Muscle layer of colon (tissue), 2 donors: Measurements from ENCODE around the gene ALDH5A1.
A peak's percentile ranks its signal among the peaks of the same experiment; 100 is the strongest.

Experiments used
- H3K27ac ChIP-seq: one replicate; pipeline ENCODE4 v1.7.0; 2013; ENCODE audit warnings: low read depth, mild to moderate bottlenecking, low read length, moderate library complexity
- H3K27me3 ChIP-seq, 2 donors: one replicate each; pipeline ENCODE4 v1.7.0; 2013; ENCODE audit warnings: low read length in 2 of 2, mild to moderate bottlenecking in 2 of 2; ENCODE audit not compliant: insufficient read depth in 2 of 2, control insufficient read depth in 1 of 2
- H3K36me3 ChIP-seq: one replicate; pipeline ENCODE4 v1.7.0; 2013; ENCODE audit warnings: mild to moderate bottlenecking, low read length; ENCODE audit not compliant: insufficient read depth
- H3K4me1 ChIP-seq: one replicate; pipeline ENCODE4 v1.7.0; 2013; ENCODE audit warnings: mild to moderate bottlenecking, low read length; ENCODE audit not compliant: insufficient read depth
- H3K4me3 ChIP-seq, 2 donors: one replicate each; pipeline ENCODE4 v1.7.0; 2013; ENCODE audit warnings: low read length in 2 of 2, low read depth in 1 of 2, mild to moderate bottlenecking in 1 of 2, moderate library complexity in 1 of 2
- H3K9ac ChIP-seq: one replicate; pipeline ENCODE4 v1.7.0; 2013; ENCODE audit warnings: low read length
- H3K9me3 ChIP-seq: one replicate; pipeline ENCODE4 v1.7.0; 2013; ENCODE audit warnings: mild to moderate bottlenecking, low read length
- donor health status: abdominal sarcoma.
- donor health status: Adenocarcinoma of cecum.

ALDH5A1 gene

DNA sequence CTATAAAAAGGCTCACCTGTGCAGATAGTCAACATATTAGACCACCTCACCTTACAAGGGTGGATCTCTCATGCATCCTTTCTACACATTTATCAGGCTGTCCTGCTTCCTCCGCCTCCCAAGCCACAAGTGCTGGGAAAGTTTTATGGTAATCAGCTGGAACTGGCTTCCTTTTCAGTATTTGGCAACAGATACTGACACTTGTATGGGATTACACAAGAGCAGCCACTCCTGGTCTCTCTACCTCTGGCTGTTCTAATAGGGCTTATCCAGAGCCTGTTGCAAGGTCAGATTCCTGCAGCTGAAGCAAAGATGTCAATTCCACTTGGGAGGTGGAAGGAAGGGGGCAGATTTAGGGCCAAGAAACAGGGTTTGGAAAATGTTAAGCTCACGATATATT is 4.9 kb upstream of the ALDH5A1 start:
- H3K27me3 ChIP-seq: no peaks in the 10 kb centered on the region
- peaks cover 6% of the 10 kb centered on the region for H3K4me1 ChIP-seq
- H3K9me3 ChIP-seq: no peaks in the 10 kb centered on the region
- no peak overlapping the region for H3K4me3 ChIP-seq
- no peaks in the 10 kb centered on the region for H3K36me3 ChIP-seq
- H3K27ac ChIP-seq: no peak overlapping the region
- no peak overlapping the region for H3K9ac ChIP-seq

DNA sequence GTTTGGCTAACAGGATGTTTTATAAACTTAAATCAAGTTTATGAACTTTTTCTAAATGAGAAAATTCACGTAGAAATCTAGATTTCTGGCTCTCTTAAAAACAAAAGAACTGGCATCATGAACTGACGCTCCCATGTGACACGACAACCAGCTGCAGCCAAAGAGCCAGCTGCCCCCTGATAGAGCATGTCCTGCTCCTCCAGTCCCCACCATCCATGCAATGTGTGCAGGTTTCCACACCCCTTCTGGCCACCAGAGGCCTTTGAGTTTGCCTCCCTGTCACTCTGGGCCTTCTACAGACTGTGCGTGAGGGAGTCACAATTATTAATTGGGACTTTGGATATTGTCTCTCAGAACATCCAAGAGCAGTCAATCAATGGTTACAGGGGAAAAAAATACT is 3.8 kb upstream of the ALDH5A1 start:
- no peak overlapping the region for H3K4me3 ChIP-seq
- no peaks in the 10 kb centered on the region for H3K36me3 ChIP-seq
- H3K9ac ChIP-seq: no peak overlapping the region
- no peak overlapping the region for H3K27ac ChIP-seq
- H3K4me1 ChIP-seq: peaks cover 6% of the 10 kb centered on the region
- H3K9me3 ChIP-seq: no peaks in the 10 kb centered on the region
- no peaks in the 10 kb centered on the region for H3K27me3 ChIP-seq

DNA sequence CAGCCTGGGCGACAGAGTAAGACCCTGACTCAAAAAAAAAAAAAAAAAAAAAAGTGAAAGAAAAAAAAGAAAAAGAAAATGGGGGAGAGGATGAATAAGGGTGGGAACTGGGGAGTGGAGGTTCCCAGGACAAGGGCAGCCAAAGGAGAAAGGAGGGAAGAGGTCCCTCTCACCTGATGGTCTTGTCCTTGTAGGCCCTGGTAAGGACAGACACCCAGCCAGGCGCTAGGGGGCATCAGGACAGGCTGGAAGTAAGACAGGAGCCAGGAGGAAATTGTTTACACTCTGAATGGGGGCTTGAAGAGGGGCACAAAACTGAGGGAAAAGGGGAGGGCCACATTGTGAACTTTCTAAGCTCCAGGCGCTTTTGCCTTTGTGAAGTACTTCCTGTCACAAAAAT is 2.3 kb upstream of the ALDH5A1 start:
- Histone ChIP-seq H3K9me3 (no peaks in the 10 kb centered on the region), H3K36me3 (no peaks in the 10 kb centered on the region), H3K9ac (no peak overlapping the region), H3K4me1 (peaks cover 6% of the 10 kb centered on the region), H3K4me3 (no peak overlapping the region), H3K27me3 (no peaks in the 10 kb centered on the region), H3K27ac (no peak overlapping the region)

DNA sequence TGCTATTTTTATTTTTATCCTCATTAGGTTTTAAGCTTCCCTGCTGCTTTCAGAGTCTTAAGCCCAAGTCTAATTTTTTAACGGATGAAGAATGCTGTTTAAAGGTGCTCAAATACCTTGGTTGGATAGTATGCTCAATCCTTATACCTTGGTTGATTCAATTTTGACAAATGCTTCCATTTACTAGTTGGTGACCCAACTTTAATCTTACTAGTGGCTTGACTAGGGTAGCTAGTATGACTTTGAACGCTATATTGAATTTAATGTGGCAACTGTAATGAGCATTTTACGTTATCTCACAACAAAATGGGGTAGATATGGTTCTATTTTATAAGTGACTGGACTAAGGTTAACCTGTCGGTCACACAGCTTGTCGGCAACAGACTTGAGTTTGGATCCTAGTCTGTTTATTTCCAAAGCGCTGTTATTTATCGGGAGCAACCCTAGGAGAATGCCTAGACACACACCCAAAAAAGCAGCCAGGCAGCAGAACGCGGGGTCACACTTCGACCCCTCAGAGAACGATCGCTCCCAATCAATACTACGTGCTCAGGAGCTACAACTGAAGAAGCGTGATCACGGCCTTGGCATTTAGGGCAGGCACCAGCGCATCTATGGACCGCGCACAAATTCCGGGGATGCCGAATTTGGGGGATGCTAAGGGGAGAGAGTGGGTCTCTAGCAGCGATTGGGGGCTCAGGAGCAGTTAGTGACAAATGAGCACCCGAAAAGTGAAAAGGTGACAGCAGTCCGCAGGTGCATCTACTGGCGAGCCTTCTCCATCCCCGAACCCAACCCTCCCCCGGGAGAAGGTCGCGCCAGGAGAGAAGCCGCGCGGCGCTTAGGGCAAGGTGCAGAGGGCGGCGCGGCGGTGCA is 586 bp upstream of the ALDH5A1 start:
- H3K27ac ChIP-seq: peak overlapping the region; percentile 30
- H3K4me1 ChIP-seq: peaks cover 6% of the 10 kb centered on the region
- no peaks in the 10 kb centered on the region for H3K36me3 ChIP-seq
- H3K9me3 ChIP-seq: no peaks in the 10 kb centered on the region
- no peaks in the 10 kb centered on the region for H3K27me3 ChIP-seq
- peak overlapping the region; percentile 60 to 80 for H3K4me3 ChIP-seq
- peak overlapping the region; percentile 45 for H3K9ac ChIP-seq

DNA sequence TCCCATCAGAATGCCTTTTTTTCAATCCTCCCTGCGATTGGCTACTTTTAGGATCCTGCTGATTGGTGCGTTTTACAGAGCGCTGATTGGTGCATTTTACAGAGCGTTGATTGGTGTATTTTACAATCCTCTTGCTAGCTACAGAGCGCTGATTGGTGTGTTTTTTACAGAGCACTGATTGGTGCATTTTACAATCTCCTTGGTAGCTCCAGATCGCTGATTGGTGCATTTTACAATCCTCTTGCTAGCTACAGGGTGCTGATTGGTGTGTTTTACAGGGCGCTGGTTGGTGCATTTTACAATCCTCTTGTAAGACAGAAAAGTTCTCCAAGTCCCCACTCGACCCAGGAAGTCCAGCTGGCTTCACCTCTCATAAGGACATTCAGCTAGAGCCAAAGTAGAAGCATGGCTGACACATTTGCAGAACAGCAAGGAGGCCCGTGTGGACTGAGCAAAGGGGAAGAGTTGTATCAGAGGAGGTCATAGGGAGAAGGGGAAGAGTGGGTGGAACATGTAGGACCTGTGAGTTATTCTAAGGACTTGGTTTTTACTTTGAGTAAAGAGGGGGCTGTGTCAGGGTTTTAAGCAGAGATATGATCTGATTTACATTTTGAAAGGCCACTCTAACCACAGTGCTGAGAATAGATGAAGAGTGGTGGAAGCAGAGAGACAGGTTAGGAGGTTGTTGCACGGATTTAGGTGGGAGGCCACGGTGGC is 2.6 kb downstream of the ALDH5A1 start:
- Histone ChIP-seq H3K27ac (no peak overlapping the region), H3K9ac (no peak overlapping the region), H3K36me3 (no peaks in the 10 kb centered on the region), H3K9me3 (no peaks in the 10 kb centered on the region), H3K27me3 (no peaks in the 10 kb centered on the region), H3K4me1 (peaks cover 6% of the 10 kb centered on the region), H3K4me3 (no peak overlapping the region)

DNA sequence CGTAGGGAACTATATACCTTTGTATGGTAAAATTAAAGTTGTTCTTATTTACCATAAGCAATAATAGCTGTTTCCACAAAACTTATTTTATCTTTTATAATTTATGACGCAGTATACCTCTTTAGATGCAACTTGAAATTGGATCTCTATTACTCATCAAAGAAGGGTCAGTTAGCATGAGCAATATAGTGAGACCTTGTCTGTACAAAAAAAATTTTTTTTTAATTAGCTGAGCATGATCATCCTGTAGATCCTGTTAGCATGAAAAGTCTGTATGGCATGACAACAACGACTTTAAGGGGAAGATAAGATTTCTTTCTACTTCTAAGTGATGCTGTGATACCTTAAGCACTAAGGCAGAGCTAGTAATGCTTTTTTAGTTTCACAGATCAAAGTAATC is 5.9 kb downstream of the ALDH5A1 start:
- no peak overlapping the region for H3K27ac ChIP-seq
- no peak overlapping the region for H3K4me3 ChIP-seq
- no peak overlapping the region for H3K9ac ChIP-seq
- no peaks in the 10 kb centered on the region for H3K9me3 ChIP-seq
- H3K36me3 ChIP-seq: peaks cover 21% of the 10 kb centered on the region
- no peaks in the 10 kb centered on the region for H3K4me1 ChIP-seq
- no peaks in the 10 kb centered on the region for H3K27me3 ChIP-seq

DNA sequence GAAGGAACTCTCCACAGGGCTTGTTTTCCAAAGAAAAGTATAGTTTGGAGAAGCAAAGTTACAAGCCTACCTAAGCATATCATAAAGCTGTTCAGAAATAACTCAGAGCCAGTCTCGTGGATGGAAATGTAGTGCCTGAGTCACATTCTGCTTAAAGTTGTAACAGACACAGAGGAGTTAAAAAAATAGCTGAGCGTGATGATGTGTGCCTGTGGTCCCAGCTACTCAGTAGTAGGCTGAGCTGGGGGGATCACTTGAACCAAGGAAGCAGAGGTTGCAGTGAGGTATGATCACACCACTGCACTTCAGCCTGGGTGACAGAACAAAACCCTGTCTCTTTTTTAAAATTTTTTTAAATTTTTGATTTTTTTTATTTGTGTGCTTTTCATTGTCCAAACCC is 6.6 kb downstream of the ALDH5A1 start:
- Histone ChIP-seq H3K27me3 (no peaks in the 10 kb centered on the region), H3K4me1 (no peaks in the 10 kb centered on the region), H3K27ac (no peak overlapping the region), H3K4me3 (no peak overlapping the region), H3K9me3 (no peaks in the 10 kb centered on the region), H3K9ac (no peak overlapping the region), H3K36me3 (peaks cover 21% of the 10 kb centered on the region)

DNA sequence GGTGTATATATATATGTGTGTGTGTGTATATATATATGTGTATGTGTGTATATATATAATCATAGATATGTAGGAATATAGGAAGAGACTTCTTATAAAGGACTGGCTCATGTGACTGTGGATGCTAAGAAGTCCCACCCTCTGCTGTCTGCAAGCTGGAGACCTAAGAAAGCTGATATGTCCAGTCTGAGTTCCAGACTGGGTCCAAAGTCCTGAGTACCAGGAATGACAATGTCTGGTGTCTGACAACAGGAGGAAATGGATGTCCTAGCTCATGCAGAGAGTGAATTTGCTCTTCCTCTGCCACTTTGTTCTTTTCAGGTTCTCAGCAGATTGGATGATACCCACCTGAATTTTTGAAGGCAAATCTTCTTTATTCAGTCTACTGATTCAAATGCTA is 7.1 kb downstream of the ALDH5A1 start:
- no peaks in the 10 kb centered on the region for H3K4me1 ChIP-seq
- H3K27ac ChIP-seq: no peak overlapping the region
- no peak overlapping the region for H3K9ac ChIP-seq
- H3K36me3 ChIP-seq: peaks cover 24% of the 10 kb centered on the region
- no peaks in the 10 kb centered on the region for H3K9me3 ChIP-seq
- H3K27me3 ChIP-seq: no peaks in the 10 kb centered on the region
- H3K4me3 ChIP-seq: no peak overlapping the region

DNA sequence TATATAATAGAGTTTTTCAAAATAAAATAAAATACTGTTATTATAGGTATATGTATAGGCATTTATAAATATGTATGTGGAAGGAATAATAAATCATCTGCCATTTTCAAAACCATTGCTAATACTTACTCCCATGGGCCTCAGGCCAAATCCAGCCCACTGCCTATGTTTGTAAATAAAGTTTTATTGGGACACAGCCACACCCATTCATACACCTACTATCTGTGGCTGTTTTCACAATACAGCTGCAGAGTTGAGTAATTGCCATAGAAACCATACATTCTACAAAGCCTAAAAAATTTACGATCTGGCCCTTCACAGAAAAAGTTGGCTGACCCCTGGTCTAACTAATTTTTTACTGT is 9.5 kb downstream of the ALDH5A1 start:
- no peaks in the 10 kb centered on the region for H3K9me3 ChIP-seq
- H3K9ac ChIP-seq: no peak overlapping the region
- no peak overlapping the region for H3K27ac ChIP-seq
- H3K4me3 ChIP-seq: no peak overlapping the region
- peaks cover 27% of the 10 kb centered on the region for H3K36me3 ChIP-seq
- H3K4me1 ChIP-seq: no peaks in the 10 kb centered on the region
- no peaks in the 10 kb centered on the region for H3K27me3 ChIP-seq

DNA sequence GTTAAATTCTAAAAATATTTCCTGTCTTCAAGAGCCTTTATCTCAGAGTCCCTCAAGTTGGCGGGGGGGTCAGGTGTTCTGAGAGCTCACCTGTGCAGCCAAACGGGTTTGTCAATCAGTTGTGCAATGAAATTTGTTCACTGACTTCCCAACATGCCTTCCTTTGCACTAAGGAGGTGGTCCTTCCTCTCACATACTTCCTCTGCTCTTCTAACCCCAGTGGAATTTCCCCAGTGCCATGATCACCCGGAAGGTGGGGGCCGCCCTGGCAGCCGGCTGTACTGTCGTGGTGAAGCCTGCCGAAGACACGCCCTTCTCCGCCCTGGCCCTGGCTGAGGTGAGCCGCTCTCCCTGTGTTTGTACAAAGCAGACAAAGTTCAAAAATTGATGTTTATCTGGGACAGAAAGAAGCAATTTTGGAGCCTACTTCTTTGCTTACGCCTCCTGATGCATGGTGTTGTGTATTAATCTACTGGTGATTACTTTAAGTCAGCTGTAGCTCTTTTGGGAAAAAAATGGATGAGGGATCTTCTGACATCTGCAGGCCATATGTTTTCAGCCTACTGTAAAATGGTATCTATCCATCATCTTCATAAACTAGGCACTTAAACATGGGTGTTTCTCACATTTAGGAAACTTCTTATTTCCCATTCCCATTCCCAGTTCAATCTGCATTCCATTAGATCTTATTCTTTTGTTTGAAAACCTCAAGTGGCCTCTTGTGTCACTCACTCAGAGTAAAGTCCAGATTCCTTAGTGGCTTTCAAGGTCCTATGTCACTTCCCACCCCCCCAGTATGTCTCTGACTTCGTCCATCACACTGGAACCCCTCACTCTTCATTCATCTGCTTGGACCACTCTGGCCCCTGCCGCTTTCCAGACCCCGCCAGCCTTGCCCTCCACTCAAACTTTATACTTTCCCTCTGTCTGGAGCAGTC is 10.1 kb downstream of the ALDH5A1 start:
- H3K36me3 ChIP-seq: peaks cover 27% of the 10 kb centered on the region
- no peak overlapping the region for H3K4me3 ChIP-seq
- no peaks in the 10 kb centered on the region for H3K27me3 ChIP-seq
- no peak overlapping the region for H3K9ac ChIP-seq
- H3K27ac ChIP-seq: no peak overlapping the region
- no peaks in the 10 kb centered on the region for H3K4me1 ChIP-seq
- no peaks in the 10 kb centered on the region for H3K9me3 ChIP-seq

DNA sequence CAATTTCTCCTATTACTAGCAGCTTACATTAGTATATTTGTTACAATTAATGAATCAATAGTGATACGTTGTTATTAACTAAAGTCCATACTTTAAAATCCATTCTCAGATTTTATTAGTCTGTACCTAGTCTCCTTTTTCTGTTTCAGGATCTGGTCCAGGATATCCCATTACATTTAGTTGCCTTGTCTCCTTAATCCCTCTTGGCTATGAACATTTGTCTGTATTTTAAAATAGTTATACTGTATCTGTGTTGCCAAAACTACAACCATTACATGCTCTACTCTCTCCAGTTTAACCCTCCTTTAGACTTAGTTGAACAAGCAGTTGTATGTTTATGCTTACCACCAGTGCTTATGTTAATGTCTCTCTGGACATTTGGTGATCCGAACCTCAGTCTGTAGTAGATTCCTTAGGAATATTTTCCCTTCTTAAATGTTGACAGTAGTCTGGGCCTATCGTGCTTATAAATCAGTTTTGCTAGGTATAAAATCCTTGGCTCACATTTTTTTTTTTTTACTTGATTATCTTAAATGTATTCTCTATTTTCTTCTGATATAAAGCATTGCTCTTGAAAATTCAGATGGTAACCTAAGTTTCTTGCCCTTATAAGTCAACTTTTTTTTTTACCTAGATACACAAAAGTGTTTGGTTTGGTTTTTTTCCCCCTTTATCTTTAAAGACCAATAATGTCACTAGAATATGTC is 12.2 kb downstream of the ALDH5A1 start:
- Histone ChIP-seq H3K9me3 (no peaks in the 10 kb centered on the region), H3K36me3 (peaks cover 27% of the 10 kb centered on the region), H3K9ac (no peak overlapping the region), H3K4me3 (no peak overlapping the region), H3K27me3 (no peaks in the 10 kb centered on the region), H3K27ac (no peak overlapping the region), H3K4me1 (no peaks in the 10 kb centered on the region)
